OCI-M1 (cell line): ENCODE measurements around the gene SDR9C7.
"Not testable (repeated sequence)": the region's sequence is repeated elsewhere in the genome, so short reads cannot be mapped to it uniquely, and the experiment has no call there.

ENCODE experiments used
- DNase-seq: peaks from one replicate; lab custom pipeline; 2025; lab: John Stamatoyannopoulos, UW

The SDR9C7 gene

DNA sequence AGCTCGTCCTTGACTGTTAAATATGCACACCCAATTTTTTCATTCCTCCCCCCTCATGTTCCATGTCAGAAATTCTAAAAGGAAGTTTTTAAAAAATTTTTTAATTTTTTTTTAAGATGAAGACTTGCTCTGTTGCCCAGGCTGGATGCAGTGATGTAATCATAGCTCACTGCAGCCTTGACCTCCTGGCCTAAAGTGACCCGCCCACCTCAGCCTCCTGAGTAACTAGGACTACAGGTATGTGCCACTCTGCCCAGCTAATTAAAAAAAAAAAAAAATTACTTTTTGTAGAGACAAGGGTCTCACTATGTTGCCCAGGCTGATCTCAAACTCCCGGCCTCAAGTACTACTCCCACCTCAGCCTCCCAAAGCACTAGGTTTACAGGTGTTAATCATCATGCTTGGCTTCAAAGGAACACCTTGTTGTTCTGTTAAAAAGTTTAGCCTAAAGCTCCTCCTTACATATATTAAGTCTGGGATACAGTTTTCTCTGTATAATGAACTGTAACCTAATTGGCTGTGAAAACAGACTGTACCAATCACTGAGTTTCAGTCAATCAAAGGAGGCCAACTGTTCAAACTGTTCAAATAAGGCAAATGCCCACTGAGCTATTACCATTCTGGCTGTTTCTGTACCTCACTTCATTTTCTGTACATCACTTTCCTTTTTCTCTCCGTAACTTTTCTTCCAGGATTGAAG, 17.8 kb downstream of the SDR9C7 start:
- no peak for DNase-seq

DNA sequence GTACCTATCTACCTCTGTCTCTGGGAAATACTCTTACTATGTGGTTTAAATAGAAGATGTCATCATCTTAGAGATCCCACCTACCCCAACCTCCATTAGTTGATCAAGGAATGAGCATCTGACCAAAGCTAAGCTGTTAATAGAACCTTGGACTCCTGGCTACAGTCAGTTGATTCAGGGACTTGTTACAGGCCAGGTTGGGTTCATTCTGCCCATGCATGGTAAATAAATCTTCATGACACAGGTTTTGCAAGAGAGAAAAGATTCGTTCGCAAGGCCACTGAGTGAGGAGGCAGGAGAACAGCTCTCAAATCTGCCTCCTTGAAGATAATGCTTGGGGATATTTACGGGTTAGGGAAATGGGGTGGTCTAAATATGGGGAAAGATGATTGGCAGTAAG, 19.5 kb downstream of the SDR9C7 start:
- no peak for DNase-seq

DNA sequence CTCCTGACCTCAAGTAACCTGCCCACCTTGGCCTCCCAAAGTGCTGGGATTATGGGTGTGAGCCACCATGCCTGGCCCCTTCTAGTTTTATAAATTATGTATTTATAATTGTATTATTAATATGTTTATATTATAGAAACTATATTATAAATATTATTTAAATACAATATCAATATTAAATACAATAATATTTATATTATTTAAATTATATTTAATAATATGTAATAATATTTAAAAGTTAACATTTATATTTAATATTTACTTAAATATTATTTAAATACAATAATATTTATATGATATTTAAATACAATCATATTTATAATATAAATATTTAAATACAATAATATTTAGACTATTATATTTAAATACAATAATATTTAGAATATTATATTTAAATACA, 20.0 kb downstream of the SDR9C7 start:
- DNase-seq = no peak

GRCh38 chr12:56909403-56909802, 24.8 kb downstream of the SDR9C7 start:
- not testable (repeated sequence) for DNase-seq

- no peak for DNase-seq
These were observed 26.1 kb downstream of the SDR9C7 start for GRCh38 chr12:56908136-56908535.

GRCh38 chr12:56905852-56906251, 28.4 kb downstream of the SDR9C7 start:
- DNase-seq = no peak

- no peak for DNase-seq
These were observed 30.8 kb downstream of the SDR9C7 start for GRCh38 chr12:56903374-56903773.

- not testable (repeated sequence) for DNase-seq
These were observed 32.9 kb downstream of the SDR9C7 start for GRCh38 chr12:56901313-56901712.

GRCh38 chr12:56900583-56900982, 33.6 kb downstream of the SDR9C7 start:
- DNase-seq = no peak

DNA sequence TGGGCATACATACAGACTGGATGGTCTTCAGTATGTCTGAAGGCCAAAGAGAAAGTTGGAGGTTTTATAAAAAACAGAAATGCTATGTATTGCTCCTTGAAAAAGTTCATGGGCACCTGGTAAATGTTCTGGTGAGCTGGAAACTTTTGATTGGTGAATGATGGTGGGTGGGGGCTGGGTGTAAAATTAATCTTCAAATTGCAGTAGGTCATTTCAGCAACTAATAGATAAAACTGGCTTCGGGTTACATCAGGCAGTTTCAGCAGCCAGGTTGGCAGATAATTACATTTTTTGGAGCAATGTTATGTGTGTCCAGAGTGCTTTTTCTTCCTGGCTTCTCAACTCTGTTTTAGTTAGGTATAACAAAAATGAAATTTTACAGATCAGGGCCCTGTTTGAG, 35.3 kb downstream of the SDR9C7 start:
- DNase-seq = peak; percentile 46

- DNase-seq = no peak
These were observed 36.3 kb downstream of the SDR9C7 start for GRCh38 chr12:56897844-56898361.

DNA sequence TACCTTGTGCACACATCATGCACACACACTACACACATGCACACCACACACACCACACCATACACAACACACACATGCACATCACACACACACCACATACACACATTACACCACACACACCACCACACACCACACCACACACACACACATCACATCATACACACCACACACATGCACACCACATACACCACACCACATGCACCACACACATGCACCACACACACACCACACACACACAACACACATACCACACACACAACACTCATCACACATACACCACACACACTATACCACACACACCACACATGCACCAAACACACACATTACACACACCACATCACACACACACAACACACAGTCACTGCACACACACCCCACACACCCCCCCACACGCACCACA, 38.1 kb downstream of the SDR9C7 start:
- DNase-seq = no peak

- DNase-seq = no peak
These were observed 39.4 kb downstream of the SDR9C7 start for GRCh38 chr12:56894698-56895368.

GRCh38 chr12:56891885-56892284, 42.3 kb downstream of the SDR9C7 start:
- peak; percentile 17 for DNase-seq

DNA sequence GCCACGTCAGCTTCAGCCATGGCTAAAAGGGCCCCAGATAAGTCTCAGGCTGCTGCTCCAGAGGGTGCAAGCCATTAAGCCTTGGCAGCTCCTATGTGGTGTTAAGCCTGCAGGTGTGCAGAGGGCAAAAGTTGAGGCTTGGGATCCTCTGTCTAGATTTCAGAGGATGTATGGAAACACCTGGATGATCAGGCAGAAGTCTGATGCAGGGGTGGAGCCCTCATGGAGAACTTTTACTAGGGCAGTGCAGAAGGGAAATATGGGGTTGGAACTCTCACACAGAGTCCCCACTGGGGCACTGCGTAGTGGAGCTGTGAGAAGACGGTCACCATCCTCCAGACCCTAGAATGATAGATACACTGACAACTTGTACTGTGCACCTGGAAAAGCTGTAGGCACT, 47.9 kb downstream of the SDR9C7 start:
- no peak for DNase-seq

GRCh38 chr12:56885316-56885715, 48.9 kb downstream of the SDR9C7 start:
- no peak for DNase-seq

DNA sequence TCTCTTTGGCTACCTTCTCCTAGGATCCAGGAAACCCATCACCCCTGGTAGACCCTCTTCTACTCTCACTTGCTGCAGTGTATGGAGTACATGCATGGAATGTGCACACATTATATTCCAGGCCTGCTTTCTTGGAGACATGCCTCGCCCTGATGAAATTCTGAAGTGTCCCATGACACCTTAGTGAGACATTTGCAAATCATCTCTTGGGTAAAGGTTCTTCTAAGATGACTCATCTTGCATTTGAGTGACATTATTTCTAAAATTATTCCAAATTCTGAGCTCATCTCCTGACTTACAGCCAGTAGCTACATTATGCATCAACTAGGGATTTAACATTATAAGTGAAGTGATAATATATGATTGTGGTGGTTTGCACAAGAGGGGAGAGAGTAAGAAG, 49.8 kb downstream of the SDR9C7 start:
- DNase-seq = no peak

DNA sequence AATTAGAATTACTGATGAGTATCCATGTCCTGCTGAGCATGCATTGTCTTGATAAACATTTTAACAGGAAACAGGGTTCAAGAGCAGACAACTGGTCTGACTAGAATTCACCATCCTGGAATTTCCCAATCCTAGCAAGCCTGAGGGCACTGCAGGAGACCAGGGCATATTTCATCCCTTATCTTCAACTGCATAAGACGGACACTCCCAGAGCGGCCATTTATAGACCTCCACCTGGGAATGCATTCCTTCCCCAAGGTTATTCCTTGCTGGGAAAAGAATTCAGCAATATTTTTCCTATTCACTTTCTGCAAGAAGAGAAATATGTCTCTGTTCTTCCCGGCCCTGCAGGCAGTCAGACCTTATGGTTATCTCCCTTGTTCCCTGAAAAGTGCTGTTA, 51.8 kb downstream of the SDR9C7 start:
- peak; percentile 26 for DNase-seq

- peak; percentile 78 for DNase-seq
These were observed 53.8 kb downstream of the SDR9C7 start for GRCh38 chr12:56880125-56880992.

DNA sequence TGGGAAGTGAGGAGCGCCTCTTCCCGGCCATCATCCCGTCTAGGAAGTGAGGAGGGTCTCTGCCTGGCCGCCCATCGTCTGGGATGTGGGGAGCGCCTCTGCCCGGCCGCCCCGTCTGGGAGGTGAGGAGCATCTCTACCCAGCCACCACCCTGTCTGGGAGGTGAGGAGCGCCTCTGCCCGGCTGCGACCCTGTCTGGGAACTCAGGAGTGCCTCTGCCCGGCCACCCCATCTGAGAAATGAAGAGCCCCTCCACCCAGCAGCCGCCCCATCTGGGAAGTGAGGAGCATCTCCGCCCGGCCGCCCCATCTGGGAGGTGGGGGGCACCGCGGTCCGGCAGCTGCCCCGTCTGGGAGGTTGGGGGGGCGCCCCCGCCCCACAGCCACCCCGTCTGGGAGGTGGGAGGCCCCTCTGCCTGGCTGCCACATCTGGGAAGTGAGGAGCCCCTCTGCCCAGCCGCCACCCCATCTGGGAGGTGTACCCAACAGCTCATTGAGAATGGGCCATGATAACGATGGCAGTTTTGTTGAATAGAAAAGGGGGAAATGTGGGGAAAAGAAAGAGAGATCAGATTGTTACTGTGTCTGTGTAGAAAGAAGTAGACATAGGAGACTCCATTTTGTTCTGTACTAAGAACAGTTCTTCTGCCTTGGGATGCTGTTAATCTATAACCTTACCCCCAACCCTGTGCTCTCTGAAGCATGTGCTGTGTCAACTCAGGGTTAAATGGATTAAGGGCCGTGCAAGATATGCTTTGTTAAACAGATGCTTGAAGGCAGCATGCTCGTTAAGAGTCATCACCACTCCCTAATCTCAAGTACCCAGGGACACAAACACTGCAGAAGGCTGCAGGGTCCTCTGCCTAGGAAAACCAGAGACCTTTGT, 54.7 kb downstream of the SDR9C7 start:
- DNase-seq = peak; percentile 21

GRCh38 chr12:56878010-56878339, 56.2 kb downstream of the SDR9C7 start:
- peak; percentile 93 for DNase-seq
